Cardiac muscle cell (in vitro differentiated cells and primary cell): ENCODE measurements around the gene MYBBP1A. TPM values are rescaled to one million over a fixed set of nuclear protein-coding genes. Genes with fewer than 3 reads are reported as not detected.
A peak's percentile ranks its signal among the peaks of the same experiment; 100 is the strongest.

Experiments
- DNase-seq, 2 donors: peaks; one replicate each; pipeline versions ENCODE4 v3.0.0 to v3.0.0-alpha.2; 2010 to 2017; ENCODE audit warnings: low read depth in 1 of 2, low spot score in 1 of 2
- H3K27ac ChIP-seq: fragments of 200-600 bp; sonication (generic); 2 replicates; pipeline ENCODE4 v1.5.1; 2016
- H3K27me3 ChIP-seq: fragments of 200-600 bp; sonication (generic); 2 replicates; pipeline ENCODE4 v1.6.0; 2016; ENCODE audit warnings: control low read depth
- H3K36me3 ChIP-seq: fragments of 200-600 bp; sonication (generic); 2 replicates; pipeline ENCODE4 v1.5.1; 2016; ENCODE audit warnings: control low read depth
- H3K4me1 ChIP-seq: fragments of 200-600 bp; sonication (generic); 2 replicates; pipeline ENCODE4 v1.8.1; 2017; ENCODE audit warnings: low read depth, mild to moderate bottlenecking, mixed run types
- H3K4me3 ChIP-seq: fragments of 200-600 bp; sonication (generic); 2 replicates; pipeline ENCODE4 v1.5.1; 2016; ENCODE audit warnings: mild to moderate bottlenecking
- H3K9me3 ChIP-seq: fragments of 200-600 bp; sonication (generic); 2 replicates; pipeline ENCODE4 v1.5.1; 2017; ENCODE audit warnings: low read depth, mild to moderate bottlenecking, control low read depth
- CTCF ChIP-seq: IDR thresholded peaks from 2 replicates; pipeline ENCODE4 v1.5.1; 2012; ENCODE audit warnings: low read depth, mild to moderate bottlenecking, low read length
- polyA plus RNA-seq: library from polyadenylated mRNA; unstranded; fragments of >200 nt; fragmentation: Nextera tagmentation; extraction: Ambion mirVana; gene quantifications from 2 replicates; pipeline ENCODE4 v1.2.1, GENCODE V29; 2016
- total RNA-seq: library from RNA; depleted of rRNA; stranded (reverse); fragments of >200 nt; gene quantifications from 2 replicates; pipeline ENCODE4 v1.2.3, GENCODE V29; 2016

The MYBBP1A gene
- total and polyA plus RNA-seq, 2 experiments from 2014 or later: 51.5 to 57.1 TPM

DNA sequence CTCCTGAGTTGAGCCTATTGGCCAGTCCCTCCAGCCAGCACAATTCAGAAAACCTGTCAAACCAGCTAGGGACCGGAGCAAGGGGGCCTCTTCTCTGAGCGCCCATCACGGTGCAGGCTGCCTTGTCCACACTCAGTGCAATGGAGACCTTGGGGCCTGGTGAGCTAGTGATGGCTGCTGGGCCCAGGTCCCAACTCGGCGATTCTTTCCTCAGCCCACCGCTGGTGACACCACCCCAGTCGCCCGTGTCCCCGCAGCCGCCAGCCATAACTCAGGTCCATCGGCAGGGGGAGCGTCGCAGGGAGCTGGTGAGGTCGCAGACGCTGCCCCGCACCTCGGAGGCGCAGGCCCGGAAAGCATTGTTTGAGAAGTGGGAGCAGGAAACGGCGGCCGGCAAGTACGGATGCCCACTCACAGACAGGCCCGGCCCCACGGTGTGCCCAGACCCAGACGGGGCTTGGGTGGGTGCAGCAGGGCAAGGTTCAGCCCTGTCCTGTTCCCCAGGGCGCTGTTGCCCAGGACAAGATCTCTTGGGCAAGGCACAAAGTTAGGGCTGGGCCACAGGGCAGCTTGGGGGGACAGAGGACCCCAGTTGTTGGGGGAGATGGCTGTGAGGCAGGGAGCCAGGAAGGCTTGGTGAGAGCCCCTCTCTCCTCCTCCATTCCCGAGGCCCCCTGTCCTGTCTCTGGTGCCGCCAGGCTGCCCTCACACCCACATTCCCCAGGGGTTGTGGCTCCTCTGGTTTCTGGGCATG is 39.9 kb upstream of the MYBBP1A start:
- Histone ChIP-seq H3K27ac (peak overlapping the region; percentile 58), H3K4me3 (no peak overlapping the region), H3K9me3 (no peaks in the 10 kb centered on the region), H3K27me3 (no peaks in the 10 kb centered on the region), H3K4me1 (peaks cover 47% of the 10 kb centered on the region), H3K36me3 (peaks cover 22% of the 10 kb centered on the region)
- DNase-seq: peak in 1 of 2 donors; percentile 58
- TF ChIP-seq CTCF: no peak

GRCh38 chr17:4594406-4594805 is 39.2 kb upstream of the MYBBP1A start:
- H3K27ac ChIP-seq: peak overlapping the region; percentile 14

DNA sequence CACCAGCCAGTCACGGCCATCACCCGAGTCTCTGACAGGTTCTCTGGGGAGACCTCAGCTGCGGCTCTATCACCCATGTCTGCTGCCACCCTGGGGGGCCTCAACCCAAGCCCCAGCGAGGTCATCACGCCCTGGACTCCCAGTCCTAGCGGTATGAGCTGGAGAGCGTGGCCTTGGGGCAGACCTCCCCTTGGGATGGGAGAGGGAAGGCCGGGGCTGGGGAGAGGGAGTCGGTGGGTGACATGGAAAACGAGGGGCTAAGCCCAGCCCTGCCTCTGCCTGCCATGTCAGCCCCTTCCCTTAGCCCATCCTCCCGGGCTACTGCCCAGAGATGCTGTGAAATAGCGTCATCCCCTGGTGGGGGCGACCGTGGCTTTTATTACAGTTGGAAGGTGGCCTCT is 37.8 kb upstream of the MYBBP1A start:
- Histone ChIP-seq H3K36me3 (peaks cover 18% of the 10 kb centered on the region), H3K4me1 (peaks cover 44% of the 10 kb centered on the region), H3K4me3 (no peak overlapping the region), H3K9me3 (no peaks in the 10 kb centered on the region), H3K27me3 (no peaks in the 10 kb centered on the region), H3K27ac (peak overlapping the region; percentile 66)
- no peak for TF ChIP-seq CTCF
- DNase-seq: no peak

More at GRCh38 chr17:4594406-4594805, 39.2 kb upstream of the MYBBP1A start:
- DNase-seq: no peak
- peaks cover 44% of the 10 kb centered on the region for H3K4me1 ChIP-seq
- H3K36me3 ChIP-seq: peaks cover 22% of the 10 kb centered on the region
- TF ChIP-seq CTCF: no peak
- no peaks in the 10 kb centered on the region for H3K9me3 ChIP-seq
- no peaks in the 10 kb centered on the region for H3K27me3 ChIP-seq
- H3K4me3 ChIP-seq: no peak overlapping the region

DNA sequence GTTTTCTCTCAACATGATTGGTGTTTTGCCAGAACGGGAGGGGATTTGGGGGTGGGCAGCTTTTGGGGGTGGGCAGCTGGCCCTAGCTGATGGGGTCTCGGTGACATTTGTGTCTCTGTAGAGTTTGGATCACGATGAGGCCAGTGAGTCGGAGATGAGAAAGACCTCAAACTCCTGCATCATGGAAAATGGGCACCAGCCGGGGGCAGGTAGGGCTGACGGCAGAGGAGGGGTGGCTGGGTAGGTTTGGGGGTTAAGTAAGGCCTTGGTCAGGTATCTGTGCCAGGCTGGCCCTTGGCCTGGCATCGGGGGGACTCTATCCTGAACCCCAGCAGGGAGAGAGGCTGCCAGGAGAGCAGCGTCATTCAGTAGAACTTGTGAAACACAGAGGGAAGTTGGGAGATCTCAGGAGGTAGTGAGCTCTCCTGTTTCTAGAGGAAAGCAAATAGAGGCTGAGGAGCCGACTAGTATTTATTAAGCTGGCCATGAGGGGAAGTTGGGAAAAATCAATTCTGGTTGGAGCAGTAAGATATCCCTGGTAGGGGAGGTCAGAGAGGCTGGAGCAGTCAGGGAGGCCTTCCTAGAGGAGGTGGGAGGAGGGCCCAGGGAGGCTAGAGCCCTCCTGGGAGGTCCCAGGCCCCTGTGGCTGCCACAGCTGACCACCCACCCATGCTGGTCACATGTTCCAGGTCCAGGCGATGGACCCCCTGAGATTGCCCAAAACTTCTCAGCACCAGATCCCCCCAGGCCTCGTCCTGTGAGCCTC is 37.2 kb upstream of the MYBBP1A start:
- no peak for DNase-seq
- H3K27ac ChIP-seq: peak overlapping the region; percentile 66
- no peak overlapping the region for H3K4me3 ChIP-seq
- peaks cover 13% of the 10 kb centered on the region for H3K36me3 ChIP-seq
- no peaks in the 10 kb centered on the region for H3K27me3 ChIP-seq
- H3K9me3 ChIP-seq: no peaks in the 10 kb centered on the region
- no peak for TF ChIP-seq CTCF
- peaks cover 42% of the 10 kb centered on the region for H3K4me1 ChIP-seq

DNA sequence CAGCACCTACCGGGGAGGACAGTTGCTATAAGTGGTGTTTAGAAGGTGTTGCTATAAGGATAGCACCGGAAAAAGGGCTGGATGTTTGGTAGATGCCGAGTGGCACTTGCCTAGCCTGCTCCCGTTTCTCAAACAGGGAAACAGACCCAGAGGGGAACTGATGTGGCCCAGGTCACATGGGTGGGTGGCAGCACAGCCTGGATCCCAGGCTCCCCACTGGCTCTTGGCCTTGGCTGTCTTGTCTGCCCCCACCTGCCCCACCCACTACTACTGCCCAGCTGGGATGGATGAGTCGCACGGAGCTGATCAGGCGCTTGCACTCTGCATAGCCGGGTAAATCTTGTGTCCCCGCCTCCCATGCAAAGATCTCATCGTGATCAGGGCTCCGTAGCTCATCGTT is 36.3 kb upstream of the MYBBP1A start:
- H3K9me3 ChIP-seq: no peaks in the 10 kb centered on the region
- H3K4me3 ChIP-seq: no peak overlapping the region
- peaks cover 7% of the 10 kb centered on the region for H3K36me3 ChIP-seq
- H3K27ac ChIP-seq: peak overlapping the region; percentile 39
- DNase-seq: peak in 1 of 2 donors; percentile 43
- H3K4me1 ChIP-seq: peaks cover 48% of the 10 kb centered on the region
- TF ChIP-seq CTCF: no peak
- no peaks in the 10 kb centered on the region for H3K27me3 ChIP-seq
